Uterus (tissue), 4 donors: Measurements from ENCODE around the gene PCIF1. TPM values are rescaled to one million over a fixed set of nuclear protein-coding genes. Genes with fewer than 3 reads are reported as not detected.
"Not testable (repeated sequence)": the region's sequence is repeated elsewhere in the genome, so short reads cannot be mapped to it uniquely, and the experiment has no call there.

ENCODE experiments used
- DNase-seq, 2 donors: peaks; one replicate each; pipeline ENCODE4 v3.0.0-alpha.2; 2019 to 2020
- H3K27ac ChIP-seq, 2 donors: fragments of 200-600 bp; sonication (generic); 1 replicate in 1 of 2; 2 replicates in 1 of 2; pipeline ENCODE4 v1.5.1; 2016 to 2018
- H3K27me3 ChIP-seq, 2 donors: fragments of 200-600 bp; sonication (generic); one replicate each; pipeline ENCODE4 v1.5.1; 2018 to 2019; ENCODE audit warnings: control low read depth in 1 of 2
- H3K36me3 ChIP-seq, 2 donors: fragments of 200-600 bp; sonication (generic); one replicate each; pipeline ENCODE4 v1.5.1; 2019; ENCODE audit warnings: control low read depth in 1 of 2
- H3K4me1 ChIP-seq, 2 donors: fragments of 200-600 bp; sonication (generic); one replicate each; pipeline ENCODE4 v1.5.1; 2018 to 2019; ENCODE audit warnings: control low read depth in 1 of 2
- H3K4me3 ChIP-seq, 2 donors: fragments of 200-600 bp; sonication (generic); 1 replicate in 1 of 2; 2 replicates in 1 of 2; pipeline ENCODE4 v1.5.1; 2018 to 2019; ENCODE audit warnings: mild to moderate bottlenecking in 1 of 2
- H3K9me3 ChIP-seq, 2 donors: fragments of 200-600 bp; sonication (generic); one replicate each; pipeline ENCODE4 v1.5.1; 2019; ENCODE audit warnings: control low read depth in 1 of 2
- POLR2A ChIP-seq, 2 donors: fragments of 450-650 bp; IDR thresholded peaks; one replicate each; pipeline ENCODE4 v1.6.1; 2016; ENCODE audit warnings: antibody characterized with exemption in 2 of 2, mild to moderate bottlenecking in 1 of 2, moderate library complexity in 1 of 2
- intact Hi-C: fragments of 100-400 bp; cut with DNase I; formaldehyde crosslinking; loops from one replicate; pipeline ENCODE4 v1.15.1; 2023; ENCODE audit warnings: low total_unique reads
- total RNA-seq, 4 donors: library from RNA; depleted of rRNA in 3 of 4; stranded (reverse); fragments of >200 nt in 3 of 4; gene quantifications; one replicate each; pipeline versions ENCODE4 v1.1.0 to v1.2.4, GENCODE V29; 2014 to 2023
- TF ChIP-seq, protein P1 (sequence below), 4 experiments: fragments of 200-600 bp in 2 of 4; fragments of 450-650 bp in 2 of 4; sonication (generic) in 2 of 4; IDR thresholded peaks; one replicate each; pipeline ENCODE4 v1.5.1; 2016 to 2019; ENCODE audit warnings: antibody characterized with exemption in 4 of 4, mild to moderate bottlenecking in 2 of 4, moderate library complexity in 1 of 4
- donor health status: DM: yes; HTN: yes; CAD: no.

PCIF1 gene
- total RNA-seq, 4 donors from 2014 or later, result 11.0 to 71.0 (median 40.0) TPM

DNA sequence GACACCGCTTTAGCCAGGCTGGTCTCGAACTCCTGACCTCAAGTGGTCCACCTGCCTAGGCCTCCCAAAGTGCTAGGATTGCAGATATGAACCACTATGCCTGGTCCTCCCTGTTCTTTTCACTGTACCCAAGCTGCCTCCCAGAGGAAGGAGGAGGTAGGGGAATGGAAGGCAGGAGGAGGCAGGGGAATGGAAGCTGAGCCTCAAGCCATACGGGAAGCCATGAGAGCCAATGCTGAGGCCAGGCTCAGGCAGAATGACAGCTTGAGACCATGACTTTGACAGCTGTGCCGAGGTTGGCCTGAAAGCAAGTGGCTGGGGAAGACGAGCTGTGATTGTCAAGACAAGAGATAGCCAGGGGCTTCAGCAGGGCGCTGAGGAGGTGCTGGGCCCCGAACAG is 51.1 kb downstream of the PCIF1 start:
- intact Hi-C loops, result no loop called here
- no peak for DNase-seq
- Histone ChIP-seq H3K4me1 (no peaks in the 10 kb centered on the region), H3K27ac (no peak overlapping the region), H3K9me3 (no peaks in the 10 kb centered on the region), H3K27me3 (peaks cover 0 to 9% of the 10 kb centered on the region in 2 donors), H3K36me3 (no peaks in the 10 kb centered on the region), H3K4me3 (no peak overlapping the region)
- TF ChIP-seq, protein P1, sequence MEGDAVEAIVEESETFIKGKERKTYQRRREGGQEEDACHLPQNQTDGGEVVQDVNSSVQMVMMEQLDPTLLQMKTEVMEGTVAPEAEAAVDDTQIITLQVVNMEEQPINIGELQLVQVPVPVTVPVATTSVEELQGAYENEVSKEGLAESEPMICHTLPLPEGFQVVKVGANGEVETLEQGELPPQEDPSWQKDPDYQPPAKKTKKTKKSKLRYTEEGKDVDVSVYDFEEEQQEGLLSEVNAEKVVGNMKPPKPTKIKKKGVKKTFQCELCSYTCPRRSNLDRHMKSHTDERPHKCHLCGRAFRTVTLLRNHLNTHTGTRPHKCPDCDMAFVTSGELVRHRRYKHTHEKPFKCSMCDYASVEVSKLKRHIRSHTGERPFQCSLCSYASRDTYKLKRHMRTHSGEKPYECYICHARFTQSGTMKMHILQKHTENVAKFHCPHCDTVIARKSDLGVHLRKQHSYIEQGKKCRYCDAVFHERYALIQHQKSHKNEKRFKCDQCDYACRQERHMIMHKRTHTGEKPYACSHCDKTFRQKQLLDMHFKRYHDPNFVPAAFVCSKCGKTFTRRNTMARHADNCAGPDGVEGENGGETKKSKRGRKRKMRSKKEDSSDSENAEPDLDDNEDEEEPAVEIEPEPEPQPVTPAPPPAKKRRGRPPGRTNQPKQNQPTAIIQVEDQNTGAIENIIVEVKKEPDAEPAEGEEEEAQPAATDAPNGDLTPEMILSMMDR (IDR thresholded peaks at IDR 0.05), result no peak
- TF ChIP-seq POLR2A (IDR thresholded peaks at IDR 0.05), result no peak

DNA sequence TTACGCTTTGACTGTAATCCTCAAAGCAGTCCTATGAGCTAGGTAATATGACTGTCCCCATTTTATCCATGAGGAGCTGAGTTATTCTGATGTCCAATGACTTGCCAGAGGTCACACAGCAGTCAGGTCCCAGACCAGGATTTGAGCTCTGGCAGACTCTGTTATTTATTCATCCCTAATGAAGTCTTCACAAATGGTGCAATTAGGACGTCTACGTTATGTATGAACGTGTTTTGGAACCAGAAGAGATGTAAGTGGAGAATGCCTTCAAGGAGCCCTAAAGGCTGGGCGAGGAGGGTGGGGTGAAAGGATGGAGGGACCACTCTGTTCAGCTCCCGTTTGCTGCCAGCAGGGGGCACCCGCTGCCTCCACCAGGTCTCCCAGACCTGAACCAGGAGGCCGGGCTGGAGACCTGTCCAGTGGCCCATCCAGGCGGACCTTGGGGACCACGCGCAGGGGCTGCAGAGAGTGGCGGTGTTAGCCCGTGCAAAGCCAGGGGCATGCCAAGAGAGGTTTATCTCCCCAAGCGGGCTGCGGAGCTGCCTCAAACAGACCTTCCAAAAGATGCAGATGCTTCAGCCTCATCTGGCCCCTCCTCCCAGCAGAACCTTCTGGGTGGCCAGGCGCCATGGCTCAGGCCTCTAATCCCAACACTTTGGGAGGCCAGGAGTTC is 52.8 kb downstream of the PCIF1 start:
- Histone ChIP-seq H3K27me3 (peaks cover 0 to 9% of the 10 kb centered on the region in 2 donors), H3K4me1 (no peaks in the 10 kb centered on the region), H3K36me3 (no peaks in the 10 kb centered on the region), H3K27ac (no peak overlapping the region), H3K9me3 (no peaks in the 10 kb centered on the region), H3K4me3 (no peak overlapping the region)
- TF ChIP-seq, protein P1 (IDR thresholded peaks at IDR 0.05), result peak; percentile 35 to 46 (median 42)
- no peak for TF ChIP-seq POLR2A (IDR thresholded peaks at IDR 0.05)
- intact Hi-C loops, result no loop called here
- peak in 1 of 2 donors; percentile 48 for DNase-seq

DNA sequence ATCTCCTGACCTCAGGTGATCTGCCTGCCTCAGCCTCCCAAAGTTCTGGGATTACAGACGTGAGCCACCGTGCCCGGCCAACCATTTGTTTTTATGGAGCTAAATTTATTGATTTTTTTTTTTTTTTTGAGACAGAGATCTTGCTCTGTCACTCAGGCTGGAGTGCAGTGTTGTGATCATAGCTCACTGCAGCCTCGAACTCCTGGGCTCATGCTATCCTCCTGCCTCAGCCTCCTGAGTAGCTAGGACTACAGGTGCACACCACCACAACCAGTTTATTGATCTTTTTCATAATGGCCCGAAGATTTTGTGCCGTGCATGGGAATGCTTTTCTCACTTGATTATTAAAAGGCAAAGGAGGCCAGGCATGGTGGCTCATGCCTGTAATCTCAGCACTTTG is 54.3 kb downstream of the PCIF1 start:
- H3K36me3 ChIP-seq, H3K27me3 ChIP-seq, H3K4me1 ChIP-seq, intact Hi-C loops, H3K4me3 ChIP-seq, DNase-seq, H3K27ac ChIP-seq, H3K9me3 ChIP-seq: not testable (repeated sequence)

DNA sequence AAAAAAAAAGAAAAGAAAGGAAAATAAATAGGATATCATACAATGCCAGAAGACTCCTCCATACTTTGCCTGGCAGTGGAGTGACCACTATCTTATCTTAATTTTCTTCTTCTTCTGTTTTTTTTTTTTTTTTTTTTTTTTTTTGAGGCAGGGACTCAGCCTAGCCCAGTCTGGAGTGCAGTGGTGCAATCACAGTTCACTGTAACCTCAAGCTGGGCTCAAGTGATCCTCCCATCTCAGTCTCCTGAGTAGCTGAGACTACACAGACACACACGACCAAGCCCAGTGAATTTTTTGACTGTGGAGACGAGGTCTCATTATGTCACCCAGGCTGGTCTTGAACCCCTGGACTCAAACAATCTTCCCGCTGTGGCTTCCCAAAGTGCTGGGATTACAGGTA is 57.1 kb downstream of the PCIF1 start:
- Histone ChIP-seq H3K36me3 (no peaks in the 10 kb centered on the region), H3K4me1 (no peaks in the 10 kb centered on the region), H3K9me3 (no peaks in the 10 kb centered on the region), H3K27me3 (peaks cover 0 to 9% of the 10 kb centered on the region in 2 donors), H3K27ac (no peak overlapping the region), H3K4me3 (no peak overlapping the region)
- DNase-seq, result no peak
- intact Hi-C loops, result no loop called here
- no peak for TF ChIP-seq POLR2A (IDR thresholded peaks at IDR 0.05)
- TF ChIP-seq, protein P1 (IDR thresholded peaks at IDR 0.05), result no peak

DNA sequence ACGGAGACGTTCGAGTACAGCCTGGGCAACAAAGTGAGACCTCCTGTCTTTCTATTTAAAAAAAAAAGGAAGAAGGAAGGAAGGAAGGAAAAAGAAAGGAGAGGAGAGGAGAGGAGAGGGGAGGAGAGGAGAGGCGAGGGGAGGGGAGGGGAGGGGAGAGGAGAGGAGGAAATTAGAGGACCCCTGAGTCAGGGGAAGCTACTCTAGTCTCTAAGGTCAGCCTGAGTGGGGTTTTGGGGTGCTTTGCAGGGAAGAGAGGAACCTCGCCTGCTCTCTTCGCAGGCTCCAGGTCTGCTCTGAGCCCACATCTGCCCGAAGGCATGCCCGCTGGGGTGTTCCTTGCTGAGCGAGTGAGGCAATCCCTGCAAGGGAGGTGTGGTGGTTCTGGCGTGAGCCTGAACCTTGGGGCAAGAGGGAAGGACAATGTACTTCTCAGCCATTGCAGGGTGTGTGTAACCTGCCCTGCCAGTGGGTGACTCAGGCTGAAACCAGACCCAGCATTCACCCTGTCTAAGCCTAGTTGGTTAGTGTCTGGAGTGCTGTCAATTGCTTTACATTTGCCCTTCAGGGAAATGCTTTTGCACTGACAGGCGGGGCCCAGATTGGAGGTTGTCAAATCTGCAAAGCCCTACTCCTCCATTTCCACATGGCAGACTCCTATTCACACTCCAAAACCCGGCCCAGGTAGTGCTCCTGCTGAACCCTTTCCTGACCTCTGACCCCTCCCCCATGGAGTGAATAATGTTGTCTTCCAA is 58.9 kb downstream of the PCIF1 start:
- Histone ChIP-seq H3K36me3 (no peaks in the 10 kb centered on the region), H3K9me3 (no peaks in the 10 kb centered on the region), H3K4me1 (no peaks in the 10 kb centered on the region), H3K4me3 (no peak overlapping the region), H3K27ac (no peak overlapping the region), H3K27me3 (peaks cover 0 to 10% of the 10 kb centered on the region in 2 donors)
- no peak for DNase-seq
- intact Hi-C loops, result no loop called here
- TF ChIP-seq, protein P1 (IDR thresholded peaks at IDR 0.05), result no peak
- no peak for TF ChIP-seq POLR2A (IDR thresholded peaks at IDR 0.05)
